Neuronal stem cell (in vitro differentiated cells): ENCODE results near the gene CASP9.
"Not testable (repeated sequence)": the region's sequence is repeated elsewhere in the genome, so short reads cannot be mapped to it uniquely, and the experiment has no call there.

Source experiments
- DNase-seq: peaks from one replicate; pipeline ENCODE4 v3.0.0-alpha.2; 2013; ENCODE audit warnings: low spot score
- H2AFZ ChIP-seq: one replicate; pipeline ENCODE4 v1.6.1; 2013; ENCODE audit warnings: mild to moderate bottlenecking, low read length, inconsistent platforms
- H2AK5ac ChIP-seq: 2 replicates; pipeline ENCODE4 v1.6.1; 2013; ENCODE audit warnings: low read depth, mild to moderate bottlenecking, inconsistent platforms, low read length, moderate library complexity, mixed read lengths
- H2BK120ac ChIP-seq: 2 replicates; pipeline ENCODE4 v1.6.1; 2013; ENCODE audit warnings: low read depth, mild to moderate bottlenecking, inconsistent platforms, low read length, moderate library complexity, mixed read lengths
- H2BK12ac ChIP-seq: one replicate; pipeline ENCODE4 v1.6.1; 2013; ENCODE audit warnings: low read length, inconsistent platforms
- H2BK15ac ChIP-seq: 2 replicates; pipeline ENCODE4 v1.6.1; 2013; ENCODE audit warnings: mild to moderate bottlenecking, low read length, inconsistent platforms, mixed read lengths
- H2BK5ac ChIP-seq: one replicate; pipeline ENCODE4 v1.6.1; 2013; ENCODE audit warnings: inconsistent platforms, mild to moderate bottlenecking, low read length, moderate library complexity
- H3K14ac ChIP-seq: one replicate; pipeline ENCODE4 v1.6.1; 2013; ENCODE audit warnings: low read length, inconsistent platforms
- H3K18ac ChIP-seq: 2 replicates; pipeline ENCODE4 v1.6.1; 2013; ENCODE audit warnings: low read length, inconsistent platforms
- H3K23ac ChIP-seq: 2 replicates; pipeline ENCODE4 v1.6.1; 2013; ENCODE audit warnings: low read depth, mild to moderate bottlenecking, mixed read lengths, low read length, inconsistent platforms; ENCODE audit not compliant: poor library complexity
- H3K27ac ChIP-seq: replicated peaks from 3 replicates; pipeline ENCODE4 v1.5.1; 2013; ENCODE audit warnings: low read length, inconsistent platforms
- H3K27me3 ChIP-seq, 3 experiments: 2 replicates each; pipeline ENCODE4 v1.6.1; 2013; ENCODE audit warnings: low read length in 3 of 3, mild to moderate bottlenecking in 2 of 3, inconsistent platforms in 1 of 3, low read depth in 1 of 3, mixed read lengths in 1 of 3, moderate library complexity in 1 of 3; ENCODE audit not compliant: control insufficient read depth in 3 of 3, insufficient read depth in 3 of 3
- H3K36me3 ChIP-seq, 2 donors: replicated peaks in 1 of 2; 2 replicates each; pipeline ENCODE4 v1.6.1; 2013; ENCODE audit warnings: low read length in 2 of 2; ENCODE audit not compliant: control insufficient read depth in 2 of 2, insufficient read depth in 2 of 2
- H3K4ac ChIP-seq: 2 replicates; pipeline ENCODE4 v1.6.1; 2013; ENCODE audit warnings: inconsistent platforms, mild to moderate bottlenecking, low read length, moderate library complexity
- H3K4me1 ChIP-seq, 2 donors: 1 replicate in 1 of 2; 2 replicates in 1 of 2; pipeline ENCODE4 v1.6.1; 2013; ENCODE audit warnings: low read length in 2 of 2, low read depth in 1 of 2; ENCODE audit not compliant: control insufficient read depth in 2 of 2, insufficient read depth in 1 of 2
- H3K4me2 ChIP-seq: one replicate; pipeline ENCODE4 v1.6.1; 2013; ENCODE audit warnings: mild to moderate bottlenecking, low read length, inconsistent platforms; ENCODE audit not compliant: insufficient read depth, poor library complexity, severe bottlenecking
- H3K4me3 ChIP-seq, 2 donors: 2 replicates each; pipeline ENCODE4 v1.5.1; 2013; ENCODE audit warnings: low read length in 2 of 2, mild to moderate bottlenecking in 2 of 2, inconsistent platforms in 1 of 2, moderate library complexity in 1 of 2
- H3K79me1 ChIP-seq: one replicate; pipeline ENCODE4 v1.6.1; 2013; ENCODE audit warnings: low read depth, mild to moderate bottlenecking, inconsistent platforms, low read length, moderate library complexity
- H3K9ac ChIP-seq: one replicate; pipeline ENCODE4 v1.6.1; 2013; ENCODE audit warnings: mild to moderate bottlenecking, low read depth, low read length, inconsistent platforms; ENCODE audit not compliant: poor library complexity
- H3K9me3 ChIP-seq, 2 donors: replicated peaks in 1 of 2; 2 replicates each; pipeline versions ENCODE3 to v1.6.1; 2013; ENCODE audit warnings: low read length in 2 of 2, mild to moderate bottlenecking in 2 of 2, inconsistent platforms in 1 of 2, low read depth in 1 of 2, mixed read lengths in 1 of 2, moderate library complexity in 1 of 2; ENCODE audit not compliant: control insufficient read depth in 2 of 2, insufficient read depth in 1 of 2
- H4K8ac ChIP-seq: one replicate; pipeline ENCODE4 v1.6.1; 2013; ENCODE audit warnings: low read depth, mild to moderate bottlenecking, inconsistent platforms, low read length, moderate library complexity
- H4K91ac ChIP-seq: one replicate; pipeline ENCODE4 v1.6.1; 2013; ENCODE audit warnings: low read length, low read depth, mild to moderate bottlenecking, inconsistent platforms; ENCODE audit not compliant: poor library complexity
- WGBS, 2 donors: extraction: QIAGEN DNeasy Blood & Tissue Kit; methylation state at CpG; one replicate each; pipeline ENCODE4 v1.1.7; 2013; ENCODE audit warnings: missing lambda C conversion rate in 2 of 2, mixed read lengths in 1 of 2; ENCODE audit not compliant: insufficient read length in 2 of 2, insufficient replicate concordance in 1 of 2; ENCODE audit errors: extremely low coverage in 2 of 2; 5-methylcytosine and 5-hydroxymethylcytosine counted together

Gene CASP9

DNA sequence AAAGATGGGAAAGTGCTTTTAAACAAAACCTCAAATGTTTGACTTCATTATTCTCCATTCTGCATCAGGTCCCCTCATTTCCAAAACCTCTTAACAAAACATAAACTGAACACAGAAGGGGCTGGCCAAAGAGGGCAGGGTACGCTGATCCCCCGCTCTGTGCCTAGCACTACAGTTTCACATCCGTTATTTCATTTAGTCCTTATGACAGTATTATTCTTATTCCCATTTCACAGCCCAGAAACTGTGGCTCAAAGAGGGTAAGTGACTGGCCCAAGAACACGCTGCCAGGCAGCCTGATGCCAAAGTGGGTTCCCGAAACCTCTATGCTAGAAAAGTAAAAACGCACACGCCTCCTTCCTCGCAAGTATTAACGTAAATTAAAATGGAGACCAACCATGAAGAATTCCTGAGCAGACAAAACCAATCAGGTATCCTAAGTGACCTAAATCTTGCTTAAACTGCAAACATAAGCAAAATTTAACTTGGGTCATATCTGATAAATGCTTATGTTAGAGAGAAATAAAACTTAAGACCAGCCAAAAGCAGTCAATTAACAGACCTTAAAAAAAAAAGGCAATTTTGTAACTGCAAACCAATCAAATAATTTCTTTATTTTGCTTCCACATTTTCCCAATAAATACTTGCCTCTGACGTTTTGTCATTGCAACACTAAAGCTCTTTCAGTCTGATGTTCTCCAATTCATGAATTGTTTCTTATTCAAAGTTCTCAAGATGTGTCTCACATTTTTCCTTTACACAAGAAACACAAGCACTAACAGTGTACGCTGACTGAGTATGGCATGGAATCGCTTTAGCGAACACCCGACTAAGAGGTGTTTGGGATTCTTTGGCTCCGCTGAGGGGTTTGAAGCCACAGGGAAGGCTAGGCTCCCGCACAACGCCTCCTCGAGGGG lies 653 bp downstream of the CASP9 start:
- Histone ChIP-seq H3K14ac (no peak overlapping the region), H2AFZ (peak overlapping the region; percentile 99), H2BK12ac (no peak overlapping the region), H3K27me3 (no peaks in the 10 kb centered on the region), H3K9ac (peak overlapping the region; percentile 91), H3K18ac (no peak overlapping the region), H3K36me3 (no peaks in the 10 kb centered on the region), H3K9me3 (no peaks in the 10 kb centered on the region), H2BK5ac (no peak overlapping the region), H3K4me2 (peak overlapping the region; percentile 68), H3K4ac (no peak overlapping the region), H4K91ac (no peak overlapping the region), H2AK5ac (no peak overlapping the region), H2BK15ac (no peak overlapping the region), H3K4me1 (peaks cover 4 to 11% of the 10 kb centered on the region in 2 donors), H3K79me1 (no peaks in the 10 kb centered on the region), H3K4me3 (peak overlapping the region; percentile 81 to 83), H3K27ac (peak overlapping the region; percentile 77), H4K8ac (no peak overlapping the region), H3K23ac (no peak overlapping the region), H2BK120ac (no peak overlapping the region)
- WGBS, 2 donors, result no CpG with 5 or more reads among the region's 18 CpGs
- DNase-seq, result no peak

GRCh38 chr1:15522551-15522950 lies 1.5 kb downstream of the CASP9 start:
- WGBS, 2 donors, result no CpG with 5 or more reads among the region's 4 CpGs

GRCh38 chr1:15521206-15521906 lies 2.7 kb downstream of the CASP9 start:
- not testable (repeated sequence) for H3K4me1 ChIP-seq, H2BK120ac ChIP-seq, H3K79me1 ChIP-seq, H3K18ac ChIP-seq, DNase-seq, H4K8ac ChIP-seq, H2BK12ac ChIP-seq, H3K27me3 ChIP-seq, H3K4me3 ChIP-seq, H3K23ac ChIP-seq, H2AK5ac ChIP-seq, H3K9me3 ChIP-seq, H3K14ac ChIP-seq, H3K4ac ChIP-seq, H3K27ac ChIP-seq, H2BK15ac ChIP-seq, H2AFZ ChIP-seq, H4K91ac ChIP-seq, H2BK5ac ChIP-seq, H3K9ac ChIP-seq, H3K4me2 ChIP-seq
- H3K36me3 ChIP-seq, result peaks cover 3 to 15% of the 10 kb centered on the region in 2 donors
- WGBS, 2 donors, result no CpG with 5 or more reads among the region's 17 CpGs

More at GRCh38 chr1:15522551-15522950, 1.5 kb downstream of the CASP9 start:
- Histone ChIP-seq H3K27ac (no peak overlapping the region), H3K4me1 (peaks cover 4 to 10% of the 10 kb centered on the region in 2 donors), H3K9ac (no peak overlapping the region), H3K14ac (no peak overlapping the region), H3K27me3 (no peaks in the 10 kb centered on the region), H3K36me3 (peaks cover 0 to 3% of the 10 kb centered on the region in 2 donors), H2BK120ac (no peak overlapping the region), H3K9me3 (no peaks in the 10 kb centered on the region), H2BK5ac (no peak overlapping the region), H3K23ac (no peak overlapping the region), H3K4me3 (no peak overlapping the region), H2AK5ac (no peak overlapping the region), H3K79me1 (no peaks in the 10 kb centered on the region), H3K4ac (no peak overlapping the region), H4K91ac (no peak overlapping the region), H2BK15ac (no peak overlapping the region), H3K4me2 (no peak overlapping the region), H2AFZ (no peak overlapping the region), H2BK12ac (no peak overlapping the region), H4K8ac (no peak overlapping the region), H3K18ac (no peak overlapping the region)
- DNase-seq, result no peak

GRCh38 chr1:15519625-15520024 lies 4.4 kb downstream of the CASP9 start:
- H3K4me2 ChIP-seq, result no peak overlapping the region
- no peaks in the 10 kb centered on the region for H3K79me1 ChIP-seq
- H3K14ac ChIP-seq, result no peak overlapping the region
- H4K91ac ChIP-seq, result no peak overlapping the region
- no peaks in the 10 kb centered on the region for H3K9me3 ChIP-seq
- no peak overlapping the region for H3K23ac ChIP-seq
- no peak overlapping the region for H3K18ac ChIP-seq
- no peak overlapping the region for H3K9ac ChIP-seq
- no peak overlapping the region for H2AFZ ChIP-seq
- H3K4ac ChIP-seq, result no peak overlapping the region
- H3K27ac ChIP-seq, result no peak overlapping the region
- H3K27me3 ChIP-seq, result no peaks in the 10 kb centered on the region
- DNase-seq, result no peak
- peaks cover 2 to 4% of the 10 kb centered on the region in 2 donors for H3K4me1 ChIP-seq
- no peak overlapping the region for H2AK5ac ChIP-seq
- no peak overlapping the region for H2BK12ac ChIP-seq
- no peak overlapping the region for H2BK5ac ChIP-seq
- WGBS, 2 donors, result no CpG with 5 or more reads among the region's 3 CpGs
- H3K36me3 ChIP-seq, result peaks cover 3 to 15% of the 10 kb centered on the region in 2 donors
- H2BK120ac ChIP-seq, result no peak overlapping the region
- H2BK15ac ChIP-seq, result no peak overlapping the region
- H3K4me3 ChIP-seq, result no peak overlapping the region
- no peak overlapping the region for H4K8ac ChIP-seq
